GM18511 (cell line): ENCODE data around the gene DRGX.

ENCODE experiments used
- ATAC-seq: cut with Tn5 transposase; IDR thresholded peaks from one replicate; pipeline ENCODE4 v1.9.1; 2021; ENCODE audit warnings: mild to moderate bottlenecking, moderate library complexity; ENCODE audit not compliant: unreplicated experiment

The DRGX gene

DNA sequence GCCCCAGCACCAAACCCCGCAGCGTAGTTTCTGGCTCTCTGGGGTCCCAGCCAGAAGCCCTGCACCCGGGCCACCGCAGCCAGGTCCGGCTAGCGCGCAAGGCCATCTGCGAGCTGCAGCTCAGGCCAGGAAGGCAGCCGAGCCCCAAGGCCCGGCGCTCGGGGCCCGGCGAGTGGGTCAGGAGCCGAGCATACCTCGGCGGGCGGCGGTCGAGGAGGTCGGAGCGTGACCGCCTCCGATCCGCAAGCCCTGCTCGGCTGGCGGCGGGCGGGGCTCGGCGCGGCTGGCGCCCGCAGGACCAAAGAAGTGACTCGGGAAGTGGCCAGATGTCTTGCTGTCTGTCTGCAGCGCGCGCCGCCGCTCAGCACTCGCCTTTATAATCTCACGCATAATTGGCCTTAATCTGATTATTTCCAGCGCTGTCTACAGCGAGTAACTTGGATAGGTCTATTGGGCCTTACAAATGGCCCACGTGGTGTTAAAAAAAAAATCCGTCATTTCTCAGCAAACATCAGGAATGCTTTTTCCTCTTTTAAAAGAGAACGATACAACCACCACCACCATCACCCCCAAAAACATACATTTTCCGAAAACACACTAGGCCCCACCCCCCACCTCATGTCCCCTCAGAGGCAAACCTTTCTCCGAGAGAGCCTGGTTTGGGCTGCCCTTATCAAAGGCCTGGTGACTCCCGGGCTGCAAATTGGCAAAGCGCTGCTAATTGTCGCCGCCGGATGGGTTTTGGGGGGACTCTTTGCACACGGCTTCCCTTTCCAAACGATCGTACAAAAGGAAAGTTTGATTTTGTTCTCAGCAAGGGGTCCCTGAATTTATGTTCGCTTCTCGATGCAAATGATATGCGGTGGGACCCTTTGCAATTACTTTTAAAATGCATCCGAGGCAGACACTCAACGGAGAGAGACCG lies at the start of gene DRGX:
TSS of gene DRGX (minus strand) at position 349 of the 925 bp plus-strand sequence. CDS start 649 bp downstream, outside the sequence.
- ATAC-seq: no peak

DNA sequence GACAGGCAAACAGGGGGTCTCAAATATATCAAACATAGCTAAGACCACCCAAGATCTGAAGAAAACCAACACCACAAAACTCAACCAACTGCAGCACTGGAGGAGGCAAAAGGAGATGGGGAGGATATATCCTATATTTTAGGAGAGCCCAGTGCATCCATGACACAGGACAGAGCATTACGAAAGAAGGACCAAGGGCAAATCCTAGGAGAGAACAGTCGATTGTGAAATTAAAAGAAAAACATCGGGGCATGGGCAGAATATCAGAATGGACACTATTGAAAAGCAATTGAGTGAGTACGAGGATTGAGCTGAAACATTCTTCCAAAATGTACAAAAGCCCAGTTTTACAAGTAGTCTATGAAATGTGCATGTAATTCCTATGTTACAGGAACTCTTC lies 48.5 kb upstream of the DRGX start:
- ATAC-seq: no peak

GRCh38 chr10:49442863-49443262 lies 47.0 kb upstream of the DRGX start:
- no peak for ATAC-seq

DNA sequence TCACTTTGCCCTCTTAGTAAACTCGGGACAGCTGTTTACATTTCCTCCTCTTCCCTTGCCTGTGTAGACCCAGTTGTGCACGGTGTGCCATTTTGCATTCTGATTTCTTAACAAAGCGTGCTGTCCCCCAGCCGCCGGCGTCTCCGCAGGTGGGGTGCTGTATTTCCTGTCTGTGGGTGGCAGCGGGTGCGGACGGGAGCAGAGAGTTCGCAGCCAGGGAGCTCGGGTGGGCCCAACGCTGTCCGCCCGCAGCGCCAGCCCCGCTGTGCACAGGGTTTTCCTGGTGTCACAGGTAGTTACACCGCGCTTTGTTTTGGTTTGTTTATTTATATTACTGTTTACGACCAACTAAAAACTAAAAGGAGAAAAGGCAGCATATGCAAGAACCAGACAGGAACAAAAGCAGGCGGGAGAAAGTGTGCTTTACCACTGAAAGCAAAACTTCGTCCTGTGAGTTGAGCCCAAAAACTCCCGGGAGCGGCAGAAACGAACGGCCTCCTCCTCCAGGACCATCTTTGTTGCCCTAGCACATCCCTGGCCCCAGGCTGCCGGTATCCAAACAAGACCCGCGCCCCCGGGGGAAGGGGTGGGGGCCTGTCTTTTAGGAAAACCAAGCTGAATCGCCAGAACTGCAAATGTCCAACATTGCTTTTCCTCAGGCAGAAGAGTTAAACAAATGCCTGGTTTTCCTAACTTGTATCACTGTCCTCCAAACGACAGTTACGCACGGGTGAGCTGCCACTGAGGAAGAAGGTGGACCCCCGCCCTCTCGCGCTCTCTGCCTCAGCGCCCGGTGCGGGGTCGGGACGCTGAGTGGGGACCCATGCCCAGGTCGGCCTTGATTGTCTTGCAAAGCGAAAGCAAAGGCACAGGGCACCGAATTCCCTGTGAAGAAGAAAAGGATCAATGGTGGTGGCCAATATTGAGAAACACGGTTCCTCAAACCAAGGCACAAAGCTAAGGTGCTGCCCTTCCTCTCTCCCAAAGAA lies 45.9 kb upstream of the DRGX start:
- no peak for ATAC-seq

DNA sequence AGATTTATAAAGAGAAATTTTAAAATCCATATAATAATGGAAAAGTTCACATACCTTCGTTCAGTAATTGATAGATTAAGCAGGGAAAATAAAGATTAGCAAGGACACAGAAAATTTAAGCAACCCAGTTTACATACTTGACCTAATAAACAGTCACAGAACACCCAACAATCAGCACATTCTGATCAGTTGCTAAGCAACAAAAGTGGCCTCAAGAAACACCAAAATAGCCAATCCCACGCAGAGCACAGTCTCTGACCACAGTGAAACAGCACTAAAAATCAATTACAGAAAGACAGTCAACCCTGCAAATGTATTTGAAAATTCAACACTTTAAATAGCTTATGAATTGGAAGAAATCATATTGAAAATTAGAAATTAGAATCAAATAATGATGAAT lies 39.3 kb upstream of the DRGX start:
- ATAC-seq: no peak

GRCh38 chr10:49433069-49433468 lies 37.2 kb upstream of the DRGX start:
- no peak for ATAC-seq

DNA sequence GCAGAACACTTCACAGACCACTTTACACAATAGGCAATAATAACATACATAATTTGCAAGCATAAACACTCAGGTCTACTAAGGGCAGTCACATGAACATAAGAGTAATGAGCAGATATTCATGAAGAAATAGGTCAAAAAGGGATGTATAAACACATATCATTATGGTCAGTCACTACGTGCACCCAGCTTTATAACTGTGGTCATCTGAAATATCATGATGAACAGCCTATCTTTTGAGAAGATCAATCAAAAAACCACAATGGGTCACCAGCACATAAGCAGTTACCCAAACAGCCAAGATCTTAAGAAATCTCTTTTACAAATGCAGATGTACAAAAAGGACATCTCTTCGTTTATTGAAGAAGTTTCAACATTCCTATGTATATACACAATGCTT lies 35.5 kb upstream of the DRGX start:
- no peak for ATAC-seq

GRCh38 chr10:49429458-49429857 lies 33.6 kb upstream of the DRGX start:
- no peak for ATAC-seq

- no peak for ATAC-seq
Observed at GRCh38 chr10:49426490-49427360, 30.8 kb upstream of the DRGX start.

- ATAC-seq: no peak
Observed at GRCh38 chr10:49419005-49419404, 23.1 kb upstream of the DRGX start.

- ATAC-seq: no peak
Observed at GRCh38 chr10:49418328-49418727, 22.4 kb upstream of the DRGX start.

DNA sequence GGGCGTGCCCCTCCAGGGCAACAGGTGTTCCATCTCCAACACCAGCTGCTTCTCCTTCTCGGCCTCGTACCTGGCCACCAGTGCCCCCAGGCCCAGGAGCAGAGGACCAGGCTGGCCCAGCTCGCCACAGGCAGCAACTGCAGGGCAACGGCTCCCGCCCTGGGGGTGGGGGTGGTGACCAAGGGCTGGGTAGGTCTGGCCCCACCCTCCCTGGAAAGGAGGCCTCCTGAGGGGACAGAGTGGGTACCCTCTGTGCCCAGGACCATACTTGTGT lies 22.1 kb upstream of the DRGX start:
- no peak for ATAC-seq

- ATAC-seq: no peak
Observed at GRCh38 chr10:49417311-49418052, 21.6 kb upstream of the DRGX start.

DNA sequence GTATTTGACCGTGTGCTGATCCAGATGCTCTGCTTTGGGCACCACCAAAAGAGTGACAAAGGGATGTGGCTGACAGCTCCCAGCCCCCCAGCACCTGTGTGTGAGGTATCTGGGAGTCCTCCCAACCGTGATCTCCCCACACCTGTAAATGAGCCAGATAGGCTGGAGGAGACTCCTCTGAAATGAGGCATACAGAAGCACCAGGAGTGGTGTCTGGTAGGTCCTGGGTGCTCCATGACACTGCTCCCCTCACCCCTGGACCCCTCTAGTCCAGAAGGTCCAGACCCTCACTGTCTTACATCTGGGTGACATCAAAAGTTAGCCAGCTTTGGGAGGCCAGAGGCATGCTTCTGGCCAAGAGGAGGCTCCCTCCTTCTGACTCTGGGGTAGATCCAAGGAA lies 20.0 kb upstream of the DRGX start:
- ATAC-seq: no peak

GRCh38 chr10:49415109-49415508 lies 19.2 kb upstream of the DRGX start:
- no peak for ATAC-seq

- no peak for ATAC-seq
Observed at GRCh38 chr10:49414496-49414895, 18.6 kb upstream of the DRGX start.

DNA sequence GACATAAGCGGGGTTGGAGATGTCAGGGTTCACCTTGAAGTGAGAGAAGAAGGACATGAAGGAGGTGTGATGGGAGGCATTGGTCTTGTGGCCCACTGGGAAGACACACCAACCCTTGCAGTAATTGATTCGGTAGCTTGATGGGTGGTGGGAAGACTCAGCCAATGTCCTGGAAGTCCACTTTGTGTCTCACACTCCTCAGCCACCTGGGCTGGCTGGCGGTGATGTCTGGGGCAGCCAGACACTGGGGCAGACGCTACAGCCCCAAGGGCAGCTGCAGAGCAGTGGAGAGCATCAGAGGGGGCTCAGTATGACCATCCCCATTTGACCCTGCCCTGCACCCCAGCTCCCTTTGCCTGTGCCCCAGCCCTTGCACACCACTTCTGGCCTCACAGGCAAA lies 16.7 kb upstream of the DRGX start:
- ATAC-seq: no peak

GRCh38 chr10:49410365-49411074 lies 14.6 kb upstream of the DRGX start:
- ATAC-seq: no peak

GRCh38 chr10:49409755-49410154 lies 13.9 kb upstream of the DRGX start:
- no peak for ATAC-seq
